Keratinocyte (primary cell): Measurements from ENCODE around the gene TMEM38A. TPM values are rescaled to one million over a fixed set of nuclear protein-coding genes. Genes with fewer than 3 reads are reported as not detected.

Experiments used
- DNase-seq: peaks from one replicate; pipeline ENCODE4 v3.0.0-alpha.2; 2011; ENCODE audit warnings: low read depth, missing footprints, low spot score
- FAIRE-seq: peaks from 2 replicates; lab custom pipeline; 2011; peaks lifted over from hg19 to GRCh38; lab: Jason Lieb, UNC
- H2AFZ ChIP-seq: 2 replicates; pipeline ENCODE4 v1.6.0; 2012; ENCODE audit warnings: low read length, control low read depth, inconsistent platforms; ENCODE audit not compliant: control insufficient read depth
- H3K27ac ChIP-seq: 2 replicates; pipeline ENCODE4 v1.5.1; 2011; ENCODE audit warnings: low read length; ENCODE audit not compliant: control insufficient read depth, insufficient read depth
- H3K27me3 ChIP-seq: 3 replicates; pipeline ENCODE4 v1.6.0; 2011; ENCODE audit warnings: low read length; ENCODE audit not compliant: control insufficient read depth, insufficient read depth; ENCODE audit errors: extremely low read depth
- H3K36me3 ChIP-seq, 2 experiments: 2 replicates in 1 of 2; 3 replicates in 1 of 2; pipeline ENCODE4 v1.5.1; 2011; ENCODE audit warnings: low read length in 2 of 2, mild to moderate bottlenecking in 1 of 2; ENCODE audit not compliant: control insufficient read depth in 2 of 2, insufficient read depth in 2 of 2; ENCODE audit errors: extremely low read depth in 1 of 2
- H3K4me1 ChIP-seq: 3 replicates; pipeline ENCODE4 v1.5.1; 2011; ENCODE audit warnings: low read length; ENCODE audit not compliant: control insufficient read depth, insufficient read depth; ENCODE audit errors: extremely low read depth
- H3K4me2 ChIP-seq: 3 replicates; pipeline ENCODE4 v1.6.0; 2011; ENCODE audit warnings: low read depth, low read length; ENCODE audit not compliant: control insufficient read depth, insufficient read depth; ENCODE audit errors: extremely low read depth
- H3K4me3 ChIP-seq, 3 experiments: fragments of 200-600 bp in 1 of 3; sonication (generic) in 1 of 3; 2 replicates in 2 of 3; 3 replicates in 1 of 3; pipeline ENCODE4 v1.5.1; 2011 to 2016; ENCODE audit warnings: low read length in 3 of 3, mild to moderate bottlenecking in 3 of 3, control low read depth in 2 of 3, inconsistent platforms in 1 of 3, low read depth in 1 of 3, mixed read lengths in 1 of 3, mixed run types in 1 of 3, moderate library complexity in 1 of 3; ENCODE audit not compliant: control insufficient read depth in 2 of 3, insufficient read depth in 2 of 3; ENCODE audit errors: extremely low read depth in 1 of 3
- H3K79me2 ChIP-seq: 2 replicates; pipeline ENCODE4 v1.6.0; 2012; ENCODE audit warnings: low read length; ENCODE audit not compliant: control insufficient read depth, insufficient read depth
- H3K9ac ChIP-seq: 3 replicates; pipeline ENCODE4 v1.6.0; 2011; ENCODE audit warnings: low read length; ENCODE audit not compliant: control insufficient read depth, insufficient read depth; ENCODE audit errors: extremely low read depth
- H3K9me1 ChIP-seq: 3 replicates; pipeline ENCODE4 v1.6.0; 2011; ENCODE audit warnings: low read length; ENCODE audit not compliant: control insufficient read depth, insufficient read depth; ENCODE audit errors: extremely low read depth
- H3K9me3 ChIP-seq: 2 replicates; pipeline ENCODE4 v1.5.1; 2012; ENCODE audit warnings: low read depth, low read length; ENCODE audit not compliant: control insufficient read depth
- H4K20me1 ChIP-seq: 3 replicates; pipeline ENCODE4 v1.6.0; 2011; ENCODE audit warnings: low read length; ENCODE audit not compliant: control insufficient read depth, insufficient read depth; ENCODE audit errors: extremely low read depth
- CTCF ChIP-seq, 3 experiments: IDR thresholded peaks in 1 of 3; conservative IDR thresholded peaks in 1 of 3; optimal IDR thresholded peaks in 1 of 3; 2 replicates in 2 of 3; 3 replicates in 1 of 3; pipeline versions ENCODE3 to v1.5.1; 2011; ENCODE audit warnings: low read length in 3 of 3, mild to moderate bottlenecking in 3 of 3, moderate library complexity in 2 of 3, control low read depth in 1 of 3, inconsistent platforms in 1 of 3; ENCODE audit not compliant: insufficient read depth in 2 of 3; ENCODE audit errors: extremely low read depth in 1 of 3
- EZH2 ChIP-seq: IDR thresholded peaks from one replicate; pipeline ENCODE4 v1.6.1; 2012; ENCODE audit warnings: inconsistent platforms, mild to moderate bottlenecking, low read length, moderate library complexity
- dilution Hi-C: fragments of 300-500 bp; cut with MboI; formaldehyde crosslinking; loops from one replicate; pipeline ENCODE4 v1.7.0; 2020; ENCODE audit warnings: low sequenced_read_pairs; ENCODE audit not compliant: extremely low pct_ligation_motif_present
- polyA plus RNA-seq, 5 experiments: library from polyadenylated mRNA; depleted of rRNA in 3 of 5; stranded (reverse) in 3 of 5; stranded (forward) in 1 of 5; unstranded in 1 of 5; fragments of >200 nt; gene quantifications; 1 replicate in 1 of 5; 2 replicates in 3 of 5; 3 replicates in 1 of 5; pipeline versions ENCODE4 v1.2.1 to v1.2.3, GENCODE V29; 2011 to 2012; ENCODE audit warnings: missing spikeins in 2 of 5, low read depth in 1 of 5, low replicate concordance in 1 of 5

Gene TMEM38A
- polyA plus RNA-seq, 1 donor (not counting 4 experiments of a cell fraction or from before 2014, with no cell fraction given) = 2.5 TPM

DNA sequence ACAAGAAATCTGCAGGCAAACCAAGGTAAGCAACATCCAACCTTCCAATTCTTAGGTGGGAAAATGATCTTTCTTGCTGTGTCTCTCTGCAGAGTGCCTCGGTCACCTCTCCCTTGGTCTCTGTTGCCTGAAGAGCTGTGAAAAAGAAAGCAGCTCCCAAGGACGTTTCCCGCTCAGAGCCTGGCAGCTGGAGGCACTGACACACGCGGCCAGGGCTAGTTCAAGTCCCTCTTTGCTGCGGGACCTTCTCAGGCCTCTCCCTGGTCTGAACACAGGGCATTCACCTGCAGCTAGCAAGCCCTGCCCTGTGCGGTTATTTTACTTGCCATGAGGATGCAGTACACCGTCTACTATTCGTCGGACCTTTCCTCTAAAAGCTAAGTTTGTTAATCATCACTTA is 36.7 kb upstream of the TMEM38A start:
- peaks cover 17 to 25% of the 10 kb centered on the region in 2 experiments for H3K36me3 ChIP-seq
- DNase-seq = no peak
- H3K9me1 ChIP-seq = peaks cover 6% of the 10 kb centered on the region
- H2AFZ ChIP-seq = no peak overlapping the region
- TF ChIP-seq CTCF (optimal IDR thresholded peaks at IDR 0.05 in 1 of 3, IDR thresholded peaks at IDR 0.05 in 1 of 3, conservative IDR thresholded peaks at IDR 0.05 in 1 of 3; ENCODE audit: extremely low read depth in 1 of 3, insufficient read depth in 2 of 3, low read length in 3 of 3) (no peak), EZH2 (no peak)
- dilution Hi-C loops = no loop called here
- H3K4me2 ChIP-seq = no peak overlapping the region
- no peaks in the 10 kb centered on the region for H3K9me3 ChIP-seq
- no peak overlapping the region for H3K4me3 ChIP-seq
- no peaks in the 10 kb centered on the region for H3K27me3 ChIP-seq
- H4K20me1 ChIP-seq = peaks cover 35% of the 10 kb centered on the region
- peaks cover 14% of the 10 kb centered on the region for H3K4me1 ChIP-seq
- H3K79me2 ChIP-seq = peaks cover 85% of the 10 kb centered on the region
- H3K27ac ChIP-seq = no peak overlapping the region
- no peak for FAIRE-seq
- no peak overlapping the region for H3K9ac ChIP-seq

GRCh38 chr19:16625163-16625958 is 35.6 kb upstream of the TMEM38A start:
- TF ChIP-seq CTCF (optimal IDR thresholded peaks at IDR 0.05 in 1 of 3, IDR thresholded peaks at IDR 0.05 in 1 of 3, conservative IDR thresholded peaks at IDR 0.05 in 1 of 3; ENCODE audit: extremely low read depth in 1 of 3, insufficient read depth in 2 of 3, low read length in 3 of 3) (no peak), EZH2 (no peak)
- dilution Hi-C loops = no loop called here
- H4K20me1 ChIP-seq = peaks cover 29% of the 10 kb centered on the region

More at GRCh38 chr19:16625163-16625958, 35.6 kb upstream of the TMEM38A start:
- FAIRE-seq (no peak), DNase-seq (no peak)
- H3K27ac ChIP-seq = no peak overlapping the region
- peaks cover 6% of the 10 kb centered on the region for H3K9me1 ChIP-seq
- no peak overlapping the region for H3K9ac ChIP-seq
- no peaks in the 10 kb centered on the region for H3K27me3 ChIP-seq
- H3K4me3 ChIP-seq = no peak overlapping the region
- H3K4me1 ChIP-seq = peaks cover 17% of the 10 kb centered on the region
- no peaks in the 10 kb centered on the region for H3K9me3 ChIP-seq
- H2AFZ ChIP-seq = no peak overlapping the region
- no peak overlapping the region for H3K4me2 ChIP-seq
- H3K79me2 ChIP-seq = peaks cover 74% of the 10 kb centered on the region
- peaks cover 17 to 23% of the 10 kb centered on the region in 2 experiments for H3K36me3 ChIP-seq
